DMS79 (cell line): ENCODE data around the gene IDUA.
"Not testable (repeated sequence)": the region's sequence is repeated elsewhere in the genome, so short reads cannot be mapped to it uniquely, and the experiment has no call there.

Source experiments
- DNase-seq: peaks from one replicate; lab custom pipeline; 2025; lab: John Stamatoyannopoulos, UW

IDUA gene

DNA sequence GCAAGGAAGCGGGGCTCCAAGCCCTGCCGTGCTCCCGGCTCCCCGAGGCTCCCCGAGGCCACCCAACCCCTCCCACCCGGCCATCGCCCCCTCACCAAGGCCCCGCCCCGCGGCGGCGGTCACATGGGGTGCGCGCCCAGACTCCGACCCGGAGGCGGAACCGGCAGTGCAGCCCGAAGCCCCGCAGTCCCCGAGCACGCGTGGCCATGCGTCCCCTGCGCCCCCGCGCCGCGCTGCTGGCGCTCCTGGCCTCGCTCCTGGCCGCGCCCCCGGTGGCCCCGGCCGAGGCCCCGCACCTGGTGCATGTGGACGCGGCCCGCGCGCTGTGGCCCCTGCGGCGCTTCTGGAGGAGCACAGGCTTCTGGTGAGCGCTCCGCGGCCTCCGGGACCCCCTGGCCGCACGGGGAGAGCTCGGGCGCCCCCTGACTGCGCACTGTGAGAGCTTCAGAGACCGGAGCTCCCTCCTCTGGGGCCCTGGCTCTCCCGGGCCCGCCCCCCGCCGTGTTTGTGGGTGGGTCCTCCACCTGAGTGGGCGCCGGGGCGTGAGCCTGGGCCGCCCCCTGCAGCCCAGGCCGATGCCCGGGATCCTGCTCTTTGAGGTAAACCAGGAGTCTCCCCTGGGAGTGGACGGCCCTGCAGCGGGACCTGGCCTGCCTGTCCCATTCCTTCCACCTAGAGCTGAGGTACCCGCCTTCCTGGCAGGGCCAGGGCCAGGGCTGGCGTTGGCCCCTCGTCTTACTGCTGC, at the start of gene IDUA:
Gene IDUA, plus strand, starts transcription at position 166 of the 745 bp plus-strand sequence. Its CDS starts 41 bp downstream, at position 207.
- DNase-seq: peak; percentile 14

DNA sequence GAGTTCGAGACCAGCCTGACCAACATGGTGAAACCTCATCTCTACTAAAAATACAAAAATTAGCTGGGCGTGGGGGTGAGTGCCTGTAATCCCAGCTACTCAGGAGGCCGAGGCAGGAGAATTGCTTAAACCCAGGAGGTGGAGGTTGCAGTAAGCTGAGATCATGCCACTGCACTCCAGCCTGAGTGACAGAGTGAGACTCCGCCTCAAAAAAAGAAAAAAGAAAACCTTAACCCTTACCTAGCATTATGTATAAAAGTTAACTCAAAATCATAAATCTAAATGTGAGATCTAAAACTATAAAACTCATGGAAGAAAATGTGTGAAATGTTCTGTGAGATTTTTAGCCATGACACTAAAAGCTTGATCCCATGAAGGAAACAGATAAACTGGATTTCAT, 47.3 kb upstream of the IDUA start:
- not testable (repeated sequence) for DNase-seq

DNA sequence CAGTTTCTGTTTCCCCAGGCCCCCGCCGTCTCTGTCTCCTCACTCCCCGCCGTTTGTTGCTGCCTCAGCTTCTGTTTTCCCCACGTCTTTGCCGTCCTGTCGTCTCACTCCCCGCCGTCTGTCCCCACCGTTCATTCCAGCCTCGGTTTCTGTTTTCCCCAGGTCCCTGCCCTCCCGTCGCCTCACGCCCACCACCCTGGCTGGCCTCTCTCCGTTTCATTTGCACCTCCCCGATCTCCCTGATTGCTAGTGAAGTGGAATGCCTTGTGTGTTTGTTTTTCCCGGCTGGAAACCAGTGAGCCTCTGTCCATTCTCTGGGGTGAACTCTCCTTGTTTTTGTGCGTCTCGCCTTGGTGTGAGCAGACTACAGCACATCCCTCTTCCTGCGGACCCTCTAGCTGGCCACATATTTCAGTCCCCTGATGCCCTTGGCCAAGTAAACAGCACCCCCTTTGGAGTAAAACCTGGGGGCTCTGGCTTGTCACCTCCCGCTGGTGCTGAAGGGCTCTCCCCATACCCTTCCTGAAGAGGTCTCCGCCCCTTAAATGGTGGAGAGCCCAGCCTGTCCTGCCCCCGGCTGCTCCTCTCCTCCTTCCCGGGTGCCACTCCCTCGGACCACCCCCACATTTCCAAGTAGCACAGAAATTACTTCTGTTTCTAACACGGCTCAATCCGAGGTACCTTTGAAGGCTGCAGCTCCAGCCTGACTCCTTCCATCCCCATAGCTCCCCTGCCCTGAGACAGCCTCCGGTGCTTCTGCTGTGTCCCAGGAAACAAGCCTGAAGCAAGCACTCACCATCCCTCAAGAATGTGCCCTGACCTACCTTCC, 41.4 kb upstream of the IDUA start:
- DNase-seq: no peak

GRCh38 chr4:946103-946450, 40.8 kb upstream of the IDUA start:
- DNase-seq: no peak

DNA sequence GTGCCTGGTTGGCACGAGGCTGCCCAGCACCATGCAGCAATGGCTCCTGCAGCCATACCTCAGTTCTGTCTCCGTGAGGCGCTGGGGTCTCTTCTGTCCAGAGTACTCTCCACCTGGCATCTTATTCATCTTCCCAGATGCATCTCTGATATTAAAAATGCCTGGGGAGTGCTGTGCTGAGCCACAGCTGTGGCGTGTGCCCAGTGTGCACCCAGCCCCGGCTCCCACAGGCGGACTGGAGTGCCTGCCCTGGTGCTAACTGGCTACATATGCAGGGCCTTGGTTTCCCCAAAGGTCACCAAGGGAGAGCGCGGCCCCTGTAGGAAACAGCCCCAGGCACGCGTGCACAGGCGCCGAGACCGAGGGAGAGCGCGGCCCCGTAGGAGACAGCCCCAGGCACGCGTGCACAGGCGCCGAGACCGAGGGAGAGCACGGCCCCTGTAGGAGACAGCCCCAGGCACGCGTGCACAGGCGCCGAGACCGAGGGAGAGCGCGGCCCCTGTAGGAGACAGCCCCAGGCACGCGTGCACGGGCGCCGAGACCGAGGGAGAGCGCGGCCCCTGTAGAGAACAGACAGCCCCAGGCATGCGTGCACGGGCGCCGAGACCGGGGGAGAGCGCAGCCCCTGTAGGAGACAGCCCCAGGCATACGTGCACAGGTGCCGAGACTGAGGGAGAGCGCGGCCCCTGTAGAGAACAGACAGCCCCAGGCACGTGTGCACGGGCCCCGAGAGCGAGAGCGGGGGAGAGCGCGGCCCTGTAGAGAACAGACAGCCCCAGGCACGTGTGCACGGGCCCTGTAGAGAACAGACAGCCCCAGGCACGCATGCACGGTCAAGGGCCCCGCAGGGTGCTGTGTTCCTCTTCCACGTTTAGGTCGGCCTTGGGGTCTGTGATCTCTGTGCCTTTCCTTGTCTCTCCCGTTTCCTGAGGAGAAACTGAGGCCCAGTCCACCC, 40.0 kb upstream of the IDUA start:
- no peak for DNase-seq

DNA sequence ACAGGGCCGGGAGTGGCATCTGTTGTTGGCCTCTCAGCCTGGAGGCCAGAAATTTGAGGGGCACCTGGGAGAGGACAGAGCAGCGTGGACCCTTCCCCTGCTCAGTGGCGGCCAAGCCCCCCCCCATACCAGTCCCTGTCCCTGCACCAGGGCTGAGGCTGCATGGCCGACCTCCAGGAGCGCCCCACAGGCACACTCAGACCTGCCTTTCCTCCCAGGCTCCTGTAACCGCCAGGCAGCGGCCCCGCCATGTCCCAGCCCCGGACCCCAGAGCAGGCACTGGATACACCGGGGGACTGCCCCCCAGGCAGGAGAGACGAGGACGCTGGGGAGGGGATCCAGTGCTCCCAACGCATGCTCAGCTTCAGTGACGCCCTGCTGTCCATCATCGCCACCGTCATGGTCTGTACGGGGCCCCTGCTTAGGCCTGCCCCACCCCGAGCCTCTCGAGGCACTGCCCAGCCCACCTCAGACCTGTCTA, 39.3 kb upstream of the IDUA start:
- no peak for DNase-seq

DNA sequence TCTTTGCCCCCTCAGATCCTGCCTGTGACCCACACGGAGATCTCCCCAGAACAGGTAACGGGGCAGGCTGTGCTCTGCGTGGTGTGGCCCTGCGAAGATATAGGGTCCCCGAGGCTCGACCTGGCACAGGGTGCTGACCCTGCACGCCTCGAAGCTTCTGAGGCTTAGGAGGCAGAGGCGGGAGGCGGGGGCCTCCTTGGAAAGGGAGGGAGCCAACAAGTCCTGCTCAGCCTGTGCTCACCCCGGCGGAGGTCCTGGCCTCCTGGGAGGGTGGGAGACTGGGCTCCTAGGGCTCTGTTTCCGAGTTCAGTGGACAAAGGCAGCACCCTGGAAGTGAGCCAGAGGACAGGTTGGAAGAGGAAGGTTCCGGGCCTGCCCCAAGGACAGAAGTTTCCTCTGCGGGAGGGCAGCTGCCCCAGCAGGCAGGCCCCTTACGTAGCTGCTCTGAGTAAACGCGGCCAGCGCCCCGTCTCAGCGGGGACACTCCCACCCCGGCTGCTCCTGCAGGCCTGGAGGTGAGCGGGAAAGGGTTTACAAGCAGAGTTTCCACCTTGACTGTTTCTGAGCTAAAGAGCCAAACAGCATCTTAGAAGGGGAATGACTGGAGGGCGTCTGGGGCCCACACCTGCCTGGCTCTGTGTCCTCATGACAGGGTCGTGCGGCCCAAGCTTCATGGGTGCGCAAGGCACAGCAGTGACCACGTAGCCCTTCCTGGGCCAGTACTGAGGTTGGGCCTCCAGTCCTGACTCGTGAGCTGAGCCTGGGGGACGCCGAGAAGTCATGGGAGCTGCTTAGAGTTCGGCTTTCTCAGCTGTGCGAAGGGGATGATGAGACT, 38.5 kb upstream of the IDUA start:
- DNase-seq: no peak

- no peak for DNase-seq
Observed at GRCh38 chr4:948936-949300, 37.9 kb upstream of the IDUA start.

DNA sequence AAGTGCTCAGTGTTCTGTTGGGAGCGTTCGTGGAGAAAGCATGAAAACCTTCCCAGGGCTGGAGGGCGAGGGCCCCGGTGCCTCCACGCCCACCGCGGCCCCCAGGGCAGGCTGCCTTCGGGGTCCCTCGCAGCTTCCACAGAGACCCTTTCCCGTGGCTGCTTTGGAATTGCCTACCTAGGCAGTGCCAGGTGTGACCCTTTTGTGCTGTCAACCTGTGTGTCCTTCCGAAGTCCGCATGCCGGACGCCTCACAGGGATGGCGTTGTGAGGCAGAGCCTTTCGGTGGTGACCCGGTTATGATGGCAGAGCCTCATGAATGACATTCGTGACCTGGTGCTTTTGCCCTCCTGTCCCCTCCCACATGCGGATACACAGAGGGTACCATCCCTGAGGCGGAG, 37.2 kb upstream of the IDUA start:
- DNase-seq: no peak

GRCh38 chr4:950136-951020, 36.5 kb upstream of the IDUA start:
- DNase-seq: no peak

DNA sequence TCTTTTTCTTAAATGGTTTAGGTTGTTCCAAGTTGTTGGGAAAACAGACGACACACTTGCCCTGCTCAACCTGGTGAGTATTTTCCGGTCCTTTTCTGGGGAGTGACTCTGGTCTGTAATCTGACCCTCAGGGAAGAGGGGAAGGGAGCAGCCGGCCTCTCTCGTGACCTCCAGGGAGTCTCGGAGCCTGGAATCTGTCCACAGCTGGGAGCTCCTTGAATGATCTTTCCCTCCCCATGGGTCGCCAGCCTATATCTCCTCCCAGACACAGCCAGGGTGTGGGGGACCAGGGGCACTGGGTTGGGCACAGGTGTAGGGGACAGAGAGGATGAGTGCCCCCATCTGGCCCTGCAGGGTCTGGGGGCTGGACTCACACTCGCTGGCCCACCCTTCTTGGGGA, 35.7 kb upstream of the IDUA start:
- no peak for DNase-seq

DNA sequence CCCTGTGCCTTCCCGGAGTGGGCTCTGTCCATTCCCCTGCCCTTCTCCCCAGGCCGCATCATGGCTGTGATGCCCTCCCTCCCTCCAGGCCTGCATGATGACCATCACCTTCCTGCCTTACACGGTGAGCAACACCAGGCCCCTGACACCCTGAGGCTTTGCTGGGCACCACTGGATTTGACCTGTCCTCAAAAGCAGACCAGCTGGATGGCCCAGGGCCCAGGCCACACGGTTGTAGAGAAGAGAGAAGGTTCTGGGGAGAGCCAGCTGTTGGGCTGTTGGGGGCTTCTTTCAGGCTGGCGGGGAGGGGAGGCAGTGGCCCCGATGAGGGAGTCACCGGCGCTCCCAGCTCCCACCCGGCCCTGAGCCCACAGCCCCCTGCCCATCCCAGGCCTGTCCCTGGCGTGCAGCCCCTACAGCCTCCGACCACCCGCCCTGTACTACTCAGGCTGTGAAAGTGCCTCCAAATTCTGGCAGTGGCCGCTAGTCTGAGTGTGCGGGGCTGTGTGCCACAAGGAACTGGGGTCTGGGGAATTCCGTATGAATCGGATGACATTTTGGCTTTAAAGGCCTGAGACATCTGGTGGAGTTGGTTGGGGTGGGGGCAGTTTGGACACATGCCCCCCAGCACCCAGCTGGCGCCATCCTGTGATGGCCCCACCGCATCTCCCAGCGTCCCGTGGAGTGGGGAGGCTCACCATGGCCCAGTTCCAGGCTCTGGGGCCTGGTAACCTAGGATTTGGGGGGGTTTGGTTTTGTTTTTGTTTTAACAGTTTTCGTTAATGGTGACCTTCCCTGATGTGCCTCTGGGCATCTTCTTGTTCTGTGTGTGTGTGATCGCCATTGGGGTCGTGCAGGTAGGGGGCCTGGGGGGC, 35.0 kb upstream of the IDUA start:
- no peak for DNase-seq

DNA sequence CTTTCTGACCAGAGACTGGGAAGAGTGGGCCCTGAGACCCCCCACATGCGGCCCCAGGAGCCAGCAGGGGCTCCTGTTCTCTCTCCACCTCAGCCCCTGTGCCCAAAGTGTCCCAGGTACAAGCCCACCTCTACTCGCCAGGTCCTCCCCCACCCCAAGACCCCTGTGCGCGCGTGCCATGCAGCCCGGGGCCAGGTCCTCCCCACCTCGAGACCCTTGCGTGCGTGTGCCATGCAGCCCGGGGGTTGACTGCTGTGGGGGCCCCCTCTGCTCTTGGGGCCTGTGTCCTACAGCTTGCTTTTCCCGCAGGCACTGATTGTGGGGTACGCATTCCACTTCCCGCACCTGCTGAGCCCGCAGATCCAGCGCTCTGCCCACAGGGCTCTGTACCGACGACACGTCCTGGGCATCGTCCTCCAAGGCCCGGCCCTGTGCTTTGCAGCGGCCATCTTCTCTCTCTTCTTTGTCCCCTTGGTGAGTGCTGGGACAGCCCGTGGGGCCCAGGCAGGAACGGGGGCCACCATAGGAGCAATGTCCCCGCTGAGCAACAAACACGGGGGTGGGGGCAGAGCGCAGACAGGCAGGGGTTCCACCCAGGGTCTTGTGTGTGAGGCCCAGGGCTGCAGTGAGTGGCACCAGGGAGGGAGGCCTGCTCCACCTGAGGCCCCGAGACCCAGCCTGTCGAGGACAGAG, 33.8 kb upstream of the IDUA start:
- DNase-seq: no peak

GRCh38 chr4:953574-953915, 33.3 kb upstream of the IDUA start:
- no peak for DNase-seq

DNA sequence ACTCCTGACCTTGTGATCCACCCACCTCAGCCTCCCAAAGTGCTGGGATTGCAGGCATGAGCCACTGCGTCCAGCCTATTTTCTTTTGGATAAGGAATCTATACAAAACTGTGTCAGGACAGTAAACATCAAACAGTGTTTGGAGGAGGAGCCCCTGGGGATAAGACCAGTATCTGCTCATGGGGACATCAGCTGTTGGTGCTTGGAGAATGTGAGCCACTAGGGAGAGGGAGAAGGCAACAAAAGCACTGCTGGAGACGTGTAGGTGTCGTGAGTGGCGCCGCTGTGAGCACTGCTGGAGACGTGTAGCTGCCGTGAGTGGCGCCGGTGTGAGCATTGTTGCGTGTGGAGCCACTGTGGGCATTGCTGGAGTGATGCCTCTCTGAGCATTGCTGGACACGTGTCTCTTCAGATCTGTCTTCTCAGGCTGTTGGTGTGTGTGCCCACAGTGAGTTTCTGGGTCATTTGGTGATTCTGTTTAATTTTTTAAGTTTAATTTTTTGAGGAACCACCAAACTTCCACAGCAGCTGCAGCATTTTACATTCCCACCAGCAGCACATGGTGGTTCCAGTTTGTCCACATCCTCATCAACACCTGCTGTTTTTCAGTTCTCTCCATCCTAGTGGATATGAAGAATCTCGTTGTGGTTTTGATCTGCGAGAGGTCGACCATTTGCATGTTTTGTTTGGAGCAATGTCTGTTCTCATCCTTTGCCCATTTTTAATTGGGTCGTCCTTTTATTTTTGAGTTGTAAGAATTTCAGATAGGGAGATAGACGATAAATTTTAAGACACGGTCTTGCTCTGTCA, 32.4 kb upstream of the IDUA start:
- DNase-seq: no peak

DNA sequence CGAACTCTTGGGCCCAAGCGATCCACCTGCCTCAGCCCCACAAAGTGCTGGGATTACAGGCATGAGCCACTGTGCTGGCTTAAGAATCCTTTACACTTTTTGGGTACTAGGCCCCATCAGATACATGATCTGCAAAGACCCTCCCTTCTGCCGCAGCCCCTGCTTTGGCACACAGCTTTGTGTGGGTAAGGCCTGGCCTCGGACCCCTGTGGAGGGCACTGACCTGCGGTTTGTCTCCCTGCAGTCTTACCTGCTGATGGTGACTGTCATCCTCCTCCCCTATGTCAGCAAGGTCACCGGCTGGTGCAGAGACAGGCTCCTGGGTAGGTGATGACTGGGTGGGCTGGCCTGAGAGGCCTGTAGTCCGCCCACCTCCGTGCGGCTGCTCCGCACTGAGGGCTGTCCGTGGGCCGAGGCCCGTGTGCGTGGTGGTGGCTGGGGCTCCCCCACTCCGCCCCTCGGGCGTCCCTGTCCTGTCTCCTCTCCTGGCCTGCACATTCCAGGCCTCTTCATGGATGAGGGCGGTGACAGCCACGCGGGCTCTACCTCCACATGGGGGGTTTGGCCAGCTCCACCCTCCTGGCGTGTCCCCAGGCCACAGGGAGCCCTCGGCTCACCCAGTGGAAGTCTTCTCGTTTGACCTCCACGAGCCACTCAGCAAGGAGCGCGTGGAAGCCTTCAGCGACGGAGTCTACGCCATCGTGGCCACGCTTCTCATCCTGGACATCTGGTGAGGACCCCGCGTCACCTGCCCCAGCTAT, 31.5 kb upstream of the IDUA start:
- DNase-seq: no peak

DNA sequence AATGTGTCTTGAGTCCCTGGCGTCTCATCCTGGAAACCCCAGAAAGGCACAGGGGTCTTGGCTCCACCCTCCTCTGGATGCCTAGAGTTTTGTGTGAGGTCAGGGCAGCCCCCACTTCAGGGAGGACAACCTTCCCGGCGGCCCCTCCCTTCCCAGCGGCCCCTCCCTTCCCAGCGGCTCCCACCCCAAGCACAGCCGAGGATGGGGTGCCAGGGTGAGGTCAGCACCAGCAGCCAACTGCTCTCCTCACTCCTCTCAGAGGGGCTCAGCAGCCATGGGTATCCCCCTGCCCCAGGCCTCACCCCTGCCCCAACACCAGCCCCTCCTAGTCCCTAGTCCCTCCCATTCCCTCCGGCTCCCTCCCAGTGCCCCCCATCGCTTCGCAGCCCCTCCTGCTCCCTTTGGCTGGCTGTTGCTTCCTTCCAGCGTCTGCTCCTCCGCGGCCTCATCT, 30.9 kb upstream of the IDUA start:
- DNase-seq: no peak
